ENCODE data around the gene REEP6.

The REEP6 gene
- 1.7 to 3.9 reads per million in 2 experiments for total RNA-seq

DNA sequence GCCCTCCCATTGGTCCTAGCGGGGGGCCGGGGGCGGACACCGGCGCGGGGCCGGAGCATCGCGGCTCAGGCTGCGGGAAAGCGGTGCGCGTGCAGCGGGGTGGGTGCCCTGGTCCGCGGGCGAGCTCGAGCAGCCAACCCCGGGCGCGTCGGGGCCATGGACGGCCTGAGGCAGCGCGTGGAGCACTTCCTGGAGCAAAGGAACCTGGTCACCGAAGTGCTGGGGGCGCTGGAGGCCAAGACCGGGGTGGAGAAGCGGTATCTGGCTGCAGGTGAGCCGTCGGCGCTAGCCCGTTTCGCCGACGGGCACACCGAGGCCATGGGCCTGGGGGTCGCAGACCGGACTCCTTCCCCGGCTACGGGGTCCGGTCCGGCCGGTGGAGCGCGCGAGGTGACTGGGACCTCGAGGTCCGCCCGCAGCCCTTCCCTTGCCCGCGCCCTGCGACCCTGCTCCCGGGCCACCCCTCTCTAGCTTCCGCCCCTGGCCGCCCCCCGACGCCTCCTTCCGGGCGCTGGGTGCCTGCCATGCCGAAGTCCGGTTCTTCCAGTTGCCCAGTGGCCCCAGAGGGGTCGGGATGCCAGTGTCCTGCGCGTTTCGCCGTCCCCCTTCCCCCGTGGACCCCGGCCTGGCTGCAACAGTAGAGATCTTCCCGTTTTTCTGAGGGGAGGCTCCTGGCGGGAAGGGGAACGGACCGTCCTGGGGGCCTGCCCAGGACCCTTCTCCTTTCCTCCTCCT is at the start of gene REEP6:
Gene REEP6 (plus strand): TSS at position 68 of the 735 bp plus-strand sequence. CDS start 89 bp downstream, at position 157.
- no peak for DNase-seq (ENCODE audit: low read depth)

GRCh38 chr19:1441677-1442438 is 49.1 kb upstream of the REEP6 start:
- no peak for DNase-seq (ENCODE audit: low read depth)

GRCh38 chr19:1445185-1445931 is 45.6 kb upstream of the REEP6 start:
- DNase-seq (ENCODE audit: low read depth) = peak; percentile 55

GRCh38 chr19:1445932-1446712 is 44.9 kb upstream of the REEP6 start:
- DNase-seq (ENCODE audit: low read depth) = no peak

DNA sequence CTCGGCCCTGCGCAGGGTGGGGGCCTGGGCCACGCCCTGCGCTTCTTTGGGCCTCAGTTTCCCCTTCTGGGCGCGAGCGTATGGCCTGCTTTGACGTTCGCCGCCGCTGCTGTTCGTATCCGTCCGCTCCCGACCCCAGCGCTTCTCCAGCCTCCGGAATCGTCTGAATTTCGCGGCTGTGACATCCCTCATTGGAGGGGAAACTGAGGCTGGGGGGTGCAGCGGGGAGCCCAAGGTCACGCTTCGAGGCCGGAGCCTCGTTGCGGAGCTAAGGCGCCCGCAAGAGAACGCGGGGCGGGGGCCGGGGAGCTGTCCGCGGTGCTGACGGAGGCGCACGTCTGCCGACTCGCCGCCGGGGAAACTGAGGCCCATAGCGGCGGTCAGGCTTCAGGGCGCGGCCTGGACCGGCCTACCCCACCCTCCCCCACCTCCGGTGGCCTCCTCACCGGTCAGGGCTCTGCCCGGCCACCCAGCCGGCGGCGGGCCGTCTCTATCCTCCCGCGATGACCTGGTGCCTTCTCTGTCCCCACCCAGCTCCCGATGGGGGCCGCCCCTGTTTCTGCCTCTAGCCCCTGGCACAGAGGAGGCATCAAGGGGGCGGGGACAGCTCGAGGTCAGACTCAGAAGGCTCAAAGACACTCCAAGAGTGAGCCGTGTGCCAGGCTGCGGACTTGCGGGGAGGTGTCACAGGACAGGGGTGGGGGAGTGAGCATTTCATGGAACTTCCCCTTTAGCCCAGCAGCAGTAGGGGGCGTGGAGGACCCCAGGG is 44.1 kb upstream of the REEP6 start:
- no peak for DNase-seq (ENCODE audit: low read depth)

GRCh38 chr19:1447504-1447903 is 43.5 kb upstream of the REEP6 start:
- no peak for DNase-seq (ENCODE audit: low read depth)

DNA sequence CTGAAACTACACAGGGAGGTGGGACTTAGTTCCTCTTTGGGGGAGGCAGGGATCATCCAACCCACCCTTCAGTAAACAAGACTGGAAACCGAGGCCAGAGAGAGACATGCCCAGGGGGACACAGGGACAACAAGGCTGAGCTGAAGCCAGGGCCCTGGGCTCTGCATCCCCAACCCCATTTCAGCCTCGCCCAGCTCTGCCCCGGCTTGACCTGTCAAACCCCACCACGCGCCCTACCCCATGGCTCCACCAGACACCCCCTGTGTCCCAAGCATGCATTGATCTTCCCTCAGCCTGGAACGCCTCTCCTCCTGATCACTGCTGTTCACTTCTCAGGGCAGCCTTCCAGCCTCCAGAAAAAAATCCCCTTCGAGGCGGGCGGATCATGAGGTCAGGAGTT is 43.0 kb upstream of the REEP6 start:
- DNase-seq (ENCODE audit: low read depth) = no peak

DNA sequence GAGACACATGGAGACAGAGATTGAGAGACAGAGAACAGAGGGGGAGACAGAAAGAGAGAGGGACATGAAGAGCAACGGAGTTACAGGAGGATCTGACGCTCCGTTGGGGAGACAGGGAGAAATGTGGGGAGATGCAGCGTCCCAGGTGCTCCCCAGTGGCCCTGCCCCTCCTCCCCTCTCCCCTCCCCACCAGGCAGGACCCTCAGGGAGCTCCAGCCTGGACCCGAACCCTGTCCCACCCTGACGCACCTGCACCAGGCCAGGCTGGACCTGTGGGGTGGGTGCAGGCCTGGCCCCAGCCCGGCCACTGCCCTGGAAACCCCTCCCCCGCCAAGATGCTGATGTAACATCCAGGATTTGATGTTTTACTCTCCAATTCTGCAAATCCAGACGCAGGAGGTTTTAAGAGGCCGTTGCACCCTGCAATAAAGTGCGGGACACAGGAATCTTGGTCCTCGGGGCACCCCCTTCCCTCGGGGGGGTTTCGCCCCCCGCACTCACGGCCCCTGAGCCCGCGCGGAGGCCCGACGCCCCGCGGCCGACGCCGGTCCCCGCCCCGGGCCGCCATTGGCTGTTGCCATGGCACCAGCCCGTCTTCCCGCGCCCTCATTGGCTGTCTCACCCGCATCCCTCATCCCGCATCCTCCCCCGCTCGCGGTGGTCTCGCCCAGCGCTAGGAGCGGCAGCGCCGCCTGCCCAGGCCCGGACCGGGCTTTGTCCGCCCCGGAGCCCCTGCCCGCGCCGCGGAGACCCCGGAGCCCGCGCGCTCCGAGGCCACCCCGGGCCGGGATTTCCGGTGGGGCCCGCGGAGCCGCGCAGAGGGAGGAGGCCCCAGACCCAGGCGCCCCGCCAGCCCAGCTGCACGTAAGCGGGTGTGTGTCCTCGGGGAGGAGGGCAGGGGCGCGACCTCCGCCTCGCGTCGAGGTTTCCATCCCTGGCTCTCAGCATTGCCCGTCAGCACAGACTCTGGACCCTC is 41.2 kb upstream of the REEP6 start, which contains the start of gene APC2:
Gene APC2 (plus strand): TSS at position 655 of the 976 bp plus-strand sequence. CDS start 2,881 bp downstream, outside the sequence.
- no peak for DNase-seq (ENCODE audit: low read depth)

DNA sequence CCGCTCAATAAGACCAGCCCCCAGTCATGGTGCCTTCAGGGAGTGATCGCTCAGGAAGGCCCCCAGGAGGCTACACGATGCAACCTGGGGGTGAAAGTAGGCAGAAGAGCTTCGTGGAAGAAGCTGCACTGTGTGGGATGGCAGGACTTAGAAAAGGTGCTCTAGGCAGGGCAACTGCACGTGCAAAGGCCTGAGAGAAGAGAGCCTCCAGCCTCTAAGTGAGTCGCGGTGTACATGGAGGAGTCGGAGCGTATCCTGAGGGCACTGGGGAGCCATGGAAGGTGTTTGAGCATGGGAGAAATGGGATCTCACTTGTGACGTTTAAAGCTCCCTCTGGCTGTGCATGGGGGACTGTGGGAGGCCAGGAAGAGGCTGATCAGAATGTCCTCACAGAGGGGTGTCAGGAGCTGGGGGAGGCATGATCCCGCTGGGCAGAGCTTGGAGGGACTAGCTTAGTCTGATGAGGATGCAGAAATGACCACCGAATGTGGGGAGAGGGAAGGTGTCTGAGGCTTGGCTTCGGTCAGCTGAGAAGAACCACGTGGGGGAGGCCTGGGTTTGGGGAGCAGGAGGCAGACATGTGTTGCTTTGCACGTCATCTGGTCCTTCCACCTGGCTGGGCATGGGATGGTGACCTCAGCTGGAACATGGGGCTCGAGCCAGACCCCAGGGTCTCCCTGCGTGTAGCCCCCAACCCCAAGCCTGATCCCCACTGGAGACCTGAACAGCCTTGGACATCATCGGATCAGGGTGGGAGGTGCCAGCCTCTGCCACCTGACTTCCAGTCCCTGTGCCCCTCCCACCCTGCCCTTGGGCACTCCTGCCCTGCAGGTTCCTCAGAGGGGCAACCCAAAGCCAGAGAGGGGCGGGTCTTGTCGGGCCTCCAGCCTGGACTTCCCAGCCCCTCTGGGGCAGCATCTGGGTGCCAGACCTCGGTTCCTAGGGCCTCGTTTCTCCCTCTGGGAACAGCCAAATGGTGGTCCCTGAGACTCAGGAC is 39.9 kb upstream of the REEP6 start:
- no peak for DNase-seq (ENCODE audit: low read depth)

- DNase-seq (ENCODE audit: low read depth) = no peak
Measured at GRCh38 chr19:1451916-1452801, 38.8 kb upstream of the REEP6 start.

GRCh38 chr19:1452802-1453524 is 38.0 kb upstream of the REEP6 start:
- DNase-seq (ENCODE audit: low read depth) = no peak

- no peak for DNase-seq (ENCODE audit: low read depth)
Measured at GRCh38 chr19:1453525-1454364, 37.2 kb upstream of the REEP6 start.

DNA sequence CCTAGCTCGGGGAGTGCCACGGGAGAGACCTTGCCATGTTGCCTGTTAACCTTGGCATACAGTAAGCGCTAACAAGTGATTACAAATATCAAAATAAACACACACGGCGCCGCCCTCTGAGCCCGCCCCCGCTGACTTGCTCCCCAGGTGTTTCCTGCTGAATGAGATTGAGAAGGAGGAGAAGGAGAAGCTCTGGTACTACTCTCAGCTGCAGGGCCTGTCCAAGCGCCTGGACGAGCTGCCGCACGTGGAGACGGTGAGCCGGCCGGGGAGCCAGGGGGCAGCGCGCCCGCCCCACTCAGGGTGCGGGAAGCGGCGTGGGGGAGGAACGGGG is 36.0 kb upstream of the REEP6 start:
- DNase-seq (ENCODE audit: low read depth) = no peak

DNA sequence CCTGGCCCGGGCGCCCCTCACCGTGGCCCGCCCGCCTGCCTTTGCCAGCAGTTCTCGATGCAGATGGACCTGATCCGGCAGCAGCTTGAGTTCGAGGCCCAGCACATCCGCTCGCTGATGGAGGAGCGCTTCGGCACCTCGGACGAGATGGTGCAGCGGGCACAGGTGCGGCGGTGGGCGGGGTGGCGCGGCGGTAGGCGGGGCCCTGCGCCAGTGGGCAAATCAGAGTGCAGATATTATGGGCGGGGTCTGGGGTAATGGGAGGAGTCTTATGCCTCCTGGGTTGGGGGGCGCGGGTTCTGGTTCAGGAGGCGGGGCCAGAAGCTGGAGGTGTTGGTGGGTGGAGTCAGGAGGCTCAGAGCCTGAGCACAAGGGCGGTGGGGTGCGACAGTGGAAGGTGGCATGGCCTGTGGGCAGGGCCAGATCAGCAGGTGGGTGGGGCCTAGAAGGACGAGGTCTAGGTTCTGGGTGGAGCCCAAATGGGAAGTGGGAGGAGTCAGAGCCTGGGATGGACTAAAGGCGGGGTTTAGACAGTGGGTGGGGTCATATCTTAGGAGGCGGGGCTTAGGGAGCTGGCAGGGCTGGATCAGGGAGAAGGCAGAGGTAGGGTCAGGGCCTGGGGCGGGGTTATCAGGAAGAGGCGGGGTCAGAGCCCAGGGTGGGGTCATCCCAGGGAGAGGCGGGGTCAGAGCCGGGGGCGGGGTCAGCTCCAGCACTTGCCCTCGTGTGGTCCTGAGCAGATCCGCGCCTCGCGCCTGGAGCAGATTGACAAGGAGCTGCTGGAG is 35.5 kb upstream of the REEP6 start:
- DNase-seq (ENCODE audit: low read depth) = peak; percentile 29

All from T follicular helper cell (primary cell).